ENCODE measurements around the gene TAF11L5.
"Not testable (repeated sequence)": the region's sequence is repeated elsewhere in the genome, so short reads cannot be mapped to it uniquely, and the experiment has no call there.

TAF11L5 gene

GRCh38 chr5:17524935-17525334, at the start of gene TAF11L5:
Gene TAF11L5 (plus strand): TSS chr5:17525235.
- not testable (repeated sequence) for DNase-seq

GRCh38 chr5:17477043-17477442, 48.0 kb upstream of the TAF11L5 start:
- DNase-seq: no peak

GRCh38 chr5:17477573-17478265, 47.3 kb upstream of the TAF11L5 start:
- no peak for DNase-seq

- DNase-seq: no peak
These were observed 43.7 kb upstream of the TAF11L5 start for GRCh38 chr5:17481378-17481777.

- DNase-seq: no peak
These were observed 42.2 kb upstream of the TAF11L5 start for GRCh38 chr5:17482790-17483189.

GRCh38 chr5:17486464-17487173, 38.4 kb upstream of the TAF11L5 start:
- not testable (repeated sequence) for DNase-seq

- DNase-seq: no peak
These were observed 37.9 kb upstream of the TAF11L5 start for GRCh38 chr5:17487174-17487512.

GRCh38 chr5:17491257-17491656, 33.8 kb upstream of the TAF11L5 start:
- DNase-seq: not testable (repeated sequence)

GRCh38 chr5:17492770-17493169, 32.3 kb upstream of the TAF11L5 start:
- no peak for DNase-seq

- DNase-seq: no peak
These were observed 27.6 kb upstream of the TAF11L5 start for GRCh38 chr5:17497446-17497845.

GRCh38 chr5:17497931-17498330, 27.1 kb upstream of the TAF11L5 start, which contains the start of gene TAF11L2:
Gene TAF11L2 (plus strand): TSS chr5:17498231.
- DNase-seq: not testable (repeated sequence)

GRCh38 chr5:17511775-17512325, 13.2 kb upstream of the TAF11L5 start:
- no peak for DNase-seq

- not testable (repeated sequence) for DNase-seq
These were observed 7.5 kb upstream of the TAF11L5 start for GRCh38 chr5:17517526-17517925.

- not testable (repeated sequence) for DNase-seq
These were observed 7.0 kb upstream of the TAF11L5 start, which contains the start of gene TAF11L3 for GRCh38 chr5:17518067-17518466. Gene TAF11L3 (plus strand): TSS chr5:17518367.

GRCh38 chr5:17519508-17519907, 5.5 kb upstream of the TAF11L5 start:
- DNase-seq: not testable (repeated sequence)

- DNase-seq: not testable (repeated sequence)
These were observed 3.5 kb upstream of the TAF11L5 start, which contains the start of gene TAF11L4 for GRCh38 chr5:17521501-17521900. Gene TAF11L4 (plus strand): TSS chr5:17521801.

- not testable (repeated sequence) for DNase-seq
These were observed 1.5 kb downstream of the TAF11L5 start for GRCh38 chr5:17526504-17526903.

- DNase-seq: not testable (repeated sequence)
These were observed 3.3 kb downstream of the TAF11L5 start, which contains the start of gene TAF11L6 for GRCh38 chr5:17528369-17528768. Gene TAF11L6 (plus strand): TSS chr5:17528669.
